GM18861 (cell line): ENCODE data around the gene CTPS2.

Experiments used
- ATAC-seq: cut with Tn5 transposase; IDR thresholded peaks from one replicate; pipeline ENCODE4 v1.9.1; 2021; ENCODE audit not compliant: unreplicated experiment

The CTPS2 gene

DNA sequence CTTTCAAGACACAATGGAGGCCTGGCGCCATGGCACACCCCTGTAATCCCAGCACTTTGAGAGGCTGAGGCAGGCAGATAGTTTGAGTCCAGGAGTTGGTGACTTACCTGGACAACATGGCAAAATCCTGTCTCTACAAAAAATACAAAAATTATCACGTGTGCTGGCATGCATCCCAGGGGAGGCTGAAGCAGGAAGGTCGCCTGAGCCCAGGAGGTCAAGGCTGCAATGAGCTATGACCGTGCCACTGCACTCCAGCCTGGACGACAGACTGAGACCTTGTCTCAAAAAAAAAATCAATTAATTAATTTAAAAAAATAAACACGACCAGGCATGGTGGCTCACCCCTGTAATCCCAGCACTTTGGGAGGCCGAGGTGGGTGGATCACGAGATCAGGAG lies 2.0 kb upstream of the CTPS2 start:
- no peak for ATAC-seq

- ATAC-seq, result peak; percentile 21
Measured at GRCh38 chrX:16711893-16712547, 449 bp downstream of the CTPS2 start.

DNA sequence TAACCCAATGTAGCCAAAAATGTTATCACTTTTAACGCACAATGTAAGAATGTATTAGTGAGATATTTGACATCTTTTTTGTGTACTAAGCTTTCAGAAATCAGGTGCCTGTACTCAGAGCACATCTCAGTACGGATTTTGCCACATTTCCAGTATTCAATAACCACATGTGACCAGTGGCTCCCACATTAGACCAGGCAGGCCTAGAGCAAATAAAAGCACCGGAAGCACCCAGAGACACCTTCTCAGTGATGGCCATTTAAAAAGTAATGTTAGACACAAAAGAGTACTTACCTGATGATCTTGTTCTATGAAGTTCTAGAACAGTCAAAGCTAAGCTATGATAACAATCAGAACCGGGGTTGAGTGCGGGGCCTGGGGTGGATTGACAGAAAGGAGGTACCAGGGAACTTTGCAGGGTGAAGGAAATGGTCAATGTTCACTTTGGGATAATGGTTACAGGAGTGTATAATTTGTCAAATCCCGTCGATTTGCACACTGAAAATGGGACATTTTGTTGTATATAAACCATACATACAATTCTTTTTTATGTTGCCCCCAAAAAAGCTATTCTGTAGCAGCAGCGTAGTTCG lies 1.2 kb downstream of the CTPS2 start:
- no peak for ATAC-seq

GRCh38 chrX:16708016-16708415 lies 4.5 kb downstream of the CTPS2 start:
- ATAC-seq, result no peak

- ATAC-seq, result no peak
Measured at GRCh38 chrX:16705370-16705769, 7.1 kb downstream of the CTPS2 start.

- ATAC-seq, result no peak
Measured at GRCh38 chrX:16702700-16703599, 9.5 kb downstream of the CTPS2 start.

DNA sequence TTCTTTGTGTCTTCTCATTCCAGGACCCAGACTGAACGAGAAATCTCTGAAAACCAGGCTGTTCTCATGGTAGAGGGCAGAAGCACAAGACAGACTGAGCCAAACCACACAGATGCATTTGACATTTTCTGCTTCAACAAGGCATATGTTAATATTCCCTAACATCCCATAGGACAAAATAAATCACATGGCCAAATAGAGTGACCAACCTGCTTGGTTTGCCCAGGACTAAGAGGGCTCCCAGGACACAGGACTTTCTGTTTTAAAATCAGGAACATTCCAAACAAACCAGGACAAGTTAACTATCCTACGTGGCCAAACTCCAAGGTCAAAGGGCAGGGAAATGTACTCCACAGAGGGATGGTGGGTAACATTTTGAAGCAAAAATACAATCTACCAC lies 11.7 kb downstream of the CTPS2 start:
- no peak for ATAC-seq

GRCh38 chrX:16699389-16699788 lies 13.1 kb downstream of the CTPS2 start:
- no peak for ATAC-seq

GRCh38 chrX:16696956-16697355 lies 15.5 kb downstream of the CTPS2 start:
- no peak for ATAC-seq

- peak; percentile 73 for ATAC-seq
Measured at GRCh38 chrX:16695079-16695676, 17.3 kb downstream of the CTPS2 start.

DNA sequence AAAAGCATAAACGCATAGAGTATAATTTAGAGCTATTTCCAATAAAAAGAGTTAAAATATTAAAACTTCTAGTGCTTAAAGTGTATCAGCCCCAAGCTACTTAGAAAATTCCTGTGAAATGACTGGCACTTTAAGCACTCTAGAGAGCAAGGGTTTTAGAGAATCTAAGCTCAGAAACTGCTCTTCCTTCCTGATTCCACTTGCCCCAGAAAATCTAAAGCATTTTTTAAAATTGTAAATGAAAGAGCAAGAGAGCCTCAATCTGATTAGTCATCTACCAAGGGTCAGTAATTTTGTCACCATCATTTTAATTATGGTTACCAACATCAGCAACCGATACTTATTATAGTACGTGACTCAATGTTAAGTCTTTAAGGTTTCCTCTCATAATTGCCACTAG lies 25.0 kb downstream of the CTPS2 start:
- ATAC-seq, result no peak

DNA sequence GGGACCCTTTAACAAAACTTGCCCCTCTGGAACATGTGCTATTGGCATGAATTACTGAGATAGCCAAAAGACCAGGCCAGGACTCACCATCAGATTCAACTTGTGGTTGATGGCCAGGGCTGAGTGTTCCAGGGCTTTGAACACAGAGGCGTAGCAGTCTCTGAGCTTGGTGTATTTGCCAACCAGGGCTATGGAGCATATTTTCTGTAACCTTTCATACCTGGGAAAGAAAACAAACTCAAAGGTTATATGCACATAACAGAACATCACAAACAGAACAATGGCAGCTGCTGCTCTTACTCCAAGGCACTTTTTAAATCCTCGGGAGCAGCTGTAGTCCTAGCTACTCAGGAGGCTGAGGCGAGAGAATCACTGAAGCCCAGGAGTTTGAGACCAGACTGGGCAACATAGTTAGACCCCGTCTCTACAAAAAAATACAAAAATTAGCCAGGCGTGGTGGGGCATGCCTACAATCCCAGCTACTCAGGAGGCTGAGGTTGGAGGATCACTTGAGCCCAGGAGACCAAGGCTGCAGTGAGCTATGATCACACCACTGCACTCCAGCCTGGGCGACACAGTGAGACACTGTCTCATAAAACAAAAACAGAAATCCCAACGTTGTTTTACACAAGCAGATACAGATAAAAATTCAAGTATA lies 29.3 kb downstream of the CTPS2 start:
- ATAC-seq, result no peak

- no peak for ATAC-seq
Measured at GRCh38 chrX:16678689-16679088, 33.8 kb downstream of the CTPS2 start.

DNA sequence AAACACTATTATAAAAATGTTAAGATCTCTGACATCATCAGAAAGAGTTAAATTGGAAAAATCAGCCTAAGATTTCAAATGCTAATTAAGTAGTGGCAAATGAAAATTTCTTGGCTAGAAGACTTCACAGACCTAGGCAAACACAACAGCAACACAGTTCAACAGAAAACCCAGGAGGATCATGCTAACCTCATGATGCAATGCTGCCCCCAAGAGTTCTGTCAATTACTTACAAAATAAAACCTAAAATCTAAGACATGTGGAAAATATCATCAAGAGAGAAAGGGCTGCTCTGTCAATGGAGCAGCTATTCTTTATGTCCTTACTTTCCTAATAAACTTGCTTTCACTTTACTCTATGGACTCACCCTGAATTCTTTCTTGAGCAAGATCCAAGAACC lies 41.5 kb downstream of the CTPS2 start:
- ATAC-seq, result no peak

- no peak for ATAC-seq
Measured at GRCh38 chrX:16666541-16666940, 45.9 kb downstream of the CTPS2 start.

DNA sequence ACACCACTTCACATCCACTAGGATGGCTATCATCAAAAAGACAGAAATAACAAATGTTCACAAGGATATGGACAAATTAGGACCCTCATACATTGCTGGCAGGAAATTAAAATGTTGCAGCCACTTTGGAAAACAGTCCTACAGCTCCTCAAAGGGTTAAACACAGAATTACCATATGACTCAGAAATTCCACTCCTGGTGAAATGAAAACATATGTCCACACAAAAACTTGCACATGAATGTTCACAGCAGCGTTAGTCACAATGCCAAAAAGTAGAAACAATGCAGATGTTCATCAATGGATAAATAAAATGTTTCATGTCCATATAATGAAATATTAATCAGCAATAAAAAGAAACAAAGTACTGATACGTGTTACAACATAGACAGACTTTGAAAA lies 47.4 kb downstream of the CTPS2 start:
- ATAC-seq, result no peak

DNA sequence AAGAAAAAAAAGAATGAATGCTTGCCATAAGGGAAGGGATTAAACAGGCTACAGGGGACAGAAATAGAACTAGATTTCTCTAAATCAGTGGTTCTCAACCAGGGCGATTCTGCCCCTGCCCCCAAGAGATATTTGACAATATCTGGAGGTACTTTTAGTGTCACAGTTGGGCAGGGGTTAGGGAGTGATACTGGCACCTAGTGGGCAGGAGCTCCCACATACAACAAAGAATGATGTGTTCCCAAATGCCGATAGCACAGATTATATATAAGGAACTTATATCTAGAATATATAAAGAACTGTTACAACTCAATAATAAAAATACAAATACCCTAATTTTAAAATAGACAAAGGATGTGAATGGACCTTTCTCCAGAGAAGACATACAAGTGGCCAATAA lies 47.8 kb downstream of the CTPS2 start:
- no peak for ATAC-seq

GRCh38 chrX:16664074-16664473 lies 48.4 kb downstream of the CTPS2 start:
- no peak for ATAC-seq

DNA sequence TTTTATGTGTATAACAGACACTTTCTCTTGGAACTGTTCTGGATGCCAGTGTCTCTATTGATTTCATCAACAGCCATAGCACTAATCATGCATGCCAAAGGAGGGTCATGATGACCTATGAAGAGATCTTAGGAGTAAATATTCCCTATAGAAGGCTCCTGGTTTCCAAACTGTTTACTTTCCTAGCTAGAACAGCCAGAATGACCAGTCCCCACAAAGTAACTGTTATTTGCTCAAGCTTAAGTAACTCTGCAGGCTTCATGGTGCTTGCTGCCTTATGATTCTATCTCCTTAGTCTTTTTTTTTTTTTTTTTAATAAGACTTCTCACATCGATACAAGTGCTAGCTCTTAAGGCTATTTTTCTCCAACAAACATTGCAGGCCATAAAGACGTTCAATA lies 50.1 kb downstream of the CTPS2 start:
- ATAC-seq, result no peak

DNA sequence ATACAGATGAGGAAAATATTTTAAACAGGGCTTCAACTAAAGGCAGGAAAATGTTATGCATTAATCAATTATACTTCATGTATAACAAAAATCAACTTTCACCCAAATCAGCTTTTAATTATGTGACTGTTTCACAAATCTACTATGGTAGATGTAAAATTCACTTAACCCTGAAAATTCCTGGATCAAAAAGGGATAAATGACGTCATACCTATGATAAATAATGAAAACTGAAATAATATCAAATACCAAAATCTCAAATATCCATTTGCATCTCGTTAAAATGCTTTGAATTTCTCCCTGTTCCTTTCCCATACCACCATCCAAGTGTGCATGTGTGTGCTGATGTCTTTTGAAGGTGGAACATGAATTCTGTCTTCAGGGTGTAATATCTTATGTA lies 51.0 kb downstream of the CTPS2 start:
- no peak for ATAC-seq

DNA sequence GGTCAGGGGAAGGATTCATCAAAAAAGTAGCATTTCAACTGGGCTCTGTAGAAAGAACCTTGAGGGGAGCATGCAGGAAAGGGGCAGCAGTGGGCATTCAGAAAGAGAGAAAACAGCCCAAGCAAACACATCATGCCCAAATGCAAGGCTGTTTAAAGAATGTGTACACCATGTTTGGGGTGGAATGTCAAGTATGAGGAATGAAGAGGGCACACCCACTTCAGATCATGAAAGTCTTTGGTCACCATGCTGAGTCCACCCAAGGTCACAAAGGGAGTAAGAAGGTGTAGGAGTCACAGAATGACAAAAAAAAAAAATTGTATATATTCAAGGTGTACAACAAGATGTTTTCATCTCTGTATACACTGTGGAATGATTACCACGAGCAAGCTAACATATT lies 53.1 kb downstream of the CTPS2 start:
- no peak for ATAC-seq
